Hypothalamus (tissue), 51 donors: ENCODE results near the gene PIH1D1.

Source experiments
- DNase-seq, 51 donors: peaks; one replicate each; lab custom pipeline; 2025; lab: John Stamatoyannopoulos, UW

PIH1D1 gene

GRCh38 chr19:49438261-49438660 lies 13.4 kb downstream of the PIH1D1 start:
- peak in 1 of 51 donors; percentile 41 for DNase-seq

- DNase-seq = peak in 1 of 51 donors; percentile 53
These were observed 14.4 kb downstream of the PIH1D1 start for GRCh38 chr19:49437231-49437630.

- DNase-seq = peak in 2 of 51 donors; percentile 23 to 54
These were observed 15.1 kb downstream of the PIH1D1 start for GRCh38 chr19:49436381-49437017.

- no peak for DNase-seq
These were observed 15.9 kb downstream of the PIH1D1 start for GRCh38 chr19:49435670-49436069.

- no peak for DNase-seq
These were observed 16.6 kb downstream of the PIH1D1 start for GRCh38 chr19:49434907-49435583.

- no peak for DNase-seq
These were observed 18.2 kb downstream of the PIH1D1 start for GRCh38 chr19:49433240-49433901.

- DNase-seq = no peak
These were observed 19.2 kb downstream of the PIH1D1 start for GRCh38 chr19:49432141-49433073.

GRCh38 chr19:49431330-49431749 lies 20.3 kb downstream of the PIH1D1 start:
- DNase-seq = peak in 1 of 51 donors; percentile 18

- peak in 1 of 51 donors; percentile 68 for DNase-seq
These were observed 20.8 kb downstream of the PIH1D1 start for GRCh38 chr19:49430678-49431329.

- no peak for DNase-seq
These were observed 21.4 kb downstream of the PIH1D1 start for GRCh38 chr19:49430172-49430677.

GRCh38 chr19:49428547-49429451 lies 22.8 kb downstream of the PIH1D1 start:
- DNase-seq = no peak

GRCh38 chr19:49427855-49428546 lies 23.6 kb downstream of the PIH1D1 start:
- peak in 1 of 51 donors; percentile 8 for DNase-seq

- no peak for DNase-seq
These were observed 24.3 kb downstream of the PIH1D1 start for GRCh38 chr19:49427339-49427738.

GRCh38 chr19:49425922-49426592 lies 25.6 kb downstream of the PIH1D1 start:
- no peak for DNase-seq

GRCh38 chr19:49425178-49425577 lies 26.4 kb downstream of the PIH1D1 start, which contains the start of gene GFY:
TSS of gene GFY (plus strand) at chr19:49425388. CDS start at chr19:49426431, 1,043 bp downstream.
- DNase-seq = no peak

GRCh38 chr19:49423985-49424303 lies 27.7 kb downstream of the PIH1D1 start:
- no peak for DNase-seq

GRCh38 chr19:49423071-49423984 lies 28.3 kb downstream of the PIH1D1 start, which contains the start of gene PTH2:
TSS of gene PTH2 (minus strand) at chr19:49423441. CDS start at chr19:49423339, 102 bp downstream.
- DNase-seq = no peak
